ENCODE measurements around the gene MYO5A. TPM values are rescaled to one million over a fixed set of nuclear protein-coding genes. Genes with fewer than 3 reads are reported as not detected.

Gene MYO5A
- total and polyA plus RNA-seq, 9 donors: 3.8 to 26.5 (median 15.1) TPM

DNA sequence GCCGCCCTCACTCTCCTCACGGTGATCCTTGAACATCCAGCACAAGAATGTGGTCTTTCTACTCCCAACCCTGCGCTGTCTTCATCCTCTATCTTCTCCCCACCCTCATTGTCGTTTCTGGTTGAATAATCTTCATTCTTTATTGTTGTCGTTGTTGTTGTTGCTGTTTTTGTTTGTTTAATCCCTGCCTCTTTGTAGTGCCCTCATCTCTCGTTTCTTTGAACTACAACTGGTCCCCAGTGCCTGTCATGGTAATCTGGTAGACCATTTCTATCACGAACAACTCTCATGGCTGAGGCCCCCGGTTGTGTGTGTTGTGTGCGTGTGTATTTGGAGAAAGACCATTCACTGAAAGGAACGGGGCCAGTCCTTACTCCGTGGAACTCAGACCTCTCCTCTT lies 1.3 kb upstream of the MYO5A start:
- intact Hi-C loops (cut with DNase I): no loop called here
- DNase-seq: no peak
- no peak for TF ChIP-seq EP300 (IDR thresholded peaks at IDR 0.05)
- TF ChIP-seq POLR2A (IDR thresholded peaks at IDR 0.05): no peak
- TF ChIP-seq, protein P1, sequence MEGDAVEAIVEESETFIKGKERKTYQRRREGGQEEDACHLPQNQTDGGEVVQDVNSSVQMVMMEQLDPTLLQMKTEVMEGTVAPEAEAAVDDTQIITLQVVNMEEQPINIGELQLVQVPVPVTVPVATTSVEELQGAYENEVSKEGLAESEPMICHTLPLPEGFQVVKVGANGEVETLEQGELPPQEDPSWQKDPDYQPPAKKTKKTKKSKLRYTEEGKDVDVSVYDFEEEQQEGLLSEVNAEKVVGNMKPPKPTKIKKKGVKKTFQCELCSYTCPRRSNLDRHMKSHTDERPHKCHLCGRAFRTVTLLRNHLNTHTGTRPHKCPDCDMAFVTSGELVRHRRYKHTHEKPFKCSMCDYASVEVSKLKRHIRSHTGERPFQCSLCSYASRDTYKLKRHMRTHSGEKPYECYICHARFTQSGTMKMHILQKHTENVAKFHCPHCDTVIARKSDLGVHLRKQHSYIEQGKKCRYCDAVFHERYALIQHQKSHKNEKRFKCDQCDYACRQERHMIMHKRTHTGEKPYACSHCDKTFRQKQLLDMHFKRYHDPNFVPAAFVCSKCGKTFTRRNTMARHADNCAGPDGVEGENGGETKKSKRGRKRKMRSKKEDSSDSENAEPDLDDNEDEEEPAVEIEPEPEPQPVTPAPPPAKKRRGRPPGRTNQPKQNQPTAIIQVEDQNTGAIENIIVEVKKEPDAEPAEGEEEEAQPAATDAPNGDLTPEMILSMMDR (IDR thresholded peaks at IDR 0.05): no peak
- Histone ChIP-seq H3K4me3 (peak overlapping the region; percentile 61), H3K27me3 (no peaks in the 10 kb centered on the region), H3K27ac (no peak overlapping the region), H3K4me1 (ENCODE audit: insufficient read depth) (no peaks in the 10 kb centered on the region), H3K36me3 (no peaks in the 10 kb centered on the region), H3K9me3 (no peaks in the 10 kb centered on the region)
- WGBS, 3 donors: 27 to 34% (median 33%) methylated on average over 11 of the region's 11 CpGs

DNA sequence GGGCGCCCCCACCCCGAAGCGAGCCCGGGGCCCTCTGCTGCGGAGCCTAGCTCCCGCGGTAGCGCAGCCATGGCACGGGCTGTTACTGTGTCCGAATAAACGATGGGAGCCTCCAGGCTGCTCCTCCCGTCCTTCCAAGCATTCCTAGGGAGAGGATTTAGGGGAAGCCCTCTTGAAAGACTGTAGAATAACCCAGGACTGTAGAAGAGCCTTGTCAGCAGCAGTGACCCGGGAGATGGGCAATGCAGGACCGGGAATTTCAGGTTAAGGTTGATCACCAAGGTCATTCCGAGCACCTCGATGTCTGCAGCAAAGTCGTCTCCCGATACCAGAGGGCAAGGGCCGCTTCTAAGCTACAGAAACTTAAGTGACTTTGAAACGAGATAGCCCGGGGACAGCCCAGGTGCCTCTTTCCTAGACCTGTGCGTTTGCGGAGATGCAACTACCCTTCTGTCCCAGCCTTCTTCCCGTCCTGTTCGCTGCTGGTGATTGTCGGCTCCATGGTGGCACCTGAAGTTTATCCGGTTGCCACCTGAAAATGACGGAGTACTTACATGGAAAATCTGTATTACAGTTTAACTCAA lies 753 bp upstream of the MYO5A start:
- Histone ChIP-seq H3K9me3 (no peaks in the 10 kb centered on the region), H3K4me3 (peak overlapping the region; percentile 61), H3K36me3 (no peaks in the 10 kb centered on the region), H3K4me1 (ENCODE audit: insufficient read depth) (no peaks in the 10 kb centered on the region), H3K27me3 (no peaks in the 10 kb centered on the region), H3K27ac (peak overlapping the region; percentile 35 to 88)
- intact Hi-C loops (cut with DNase I): no loop called here
- no peak for DNase-seq
- TF ChIP-seq EP300 (IDR thresholded peaks at IDR 0.05) (no peak), POLR2A (IDR thresholded peaks at IDR 0.05) (no peak)
- TF ChIP-seq, protein P1 (IDR thresholded peaks at IDR 0.05): no peak
- whole genome bisulfite sequencing, 3 donors: 1 to 4% (median 3%) methylated on average over 24 to 28 of the region's 28 CpGs

- Histone ChIP-seq H3K36me3 (no peaks in the 10 kb centered on the region), H3K27ac (peak overlapping the region; percentile 35 to 88), H3K4me1 (ENCODE audit: insufficient read depth) (no peaks in the 10 kb centered on the region), H3K27me3 (no peaks in the 10 kb centered on the region), H3K9me3 (no peaks in the 10 kb centered on the region), H3K4me3 (peak overlapping the region; percentile 61)
- TF ChIP-seq EP300 (IDR thresholded peaks at IDR 0.05) (no peak), POLR2A (IDR thresholded peaks at IDR 0.05) (no peak)
- TF ChIP-seq, protein P1 (IDR thresholded peaks at IDR 0.05): no peak
- WGBS, 3 donors: 6 to 8% (median 7%) methylated on average over 32 of the region's 32 CpGs
- peak in 3 of 5 donors; percentile 28 to 33 (median 32) for DNase-seq
- intact Hi-C loops (cut with DNase I): no loop called here
Observed at GRCh38 chr15:52527911-52528563, 643 bp downstream of the MYO5A start.

DNA sequence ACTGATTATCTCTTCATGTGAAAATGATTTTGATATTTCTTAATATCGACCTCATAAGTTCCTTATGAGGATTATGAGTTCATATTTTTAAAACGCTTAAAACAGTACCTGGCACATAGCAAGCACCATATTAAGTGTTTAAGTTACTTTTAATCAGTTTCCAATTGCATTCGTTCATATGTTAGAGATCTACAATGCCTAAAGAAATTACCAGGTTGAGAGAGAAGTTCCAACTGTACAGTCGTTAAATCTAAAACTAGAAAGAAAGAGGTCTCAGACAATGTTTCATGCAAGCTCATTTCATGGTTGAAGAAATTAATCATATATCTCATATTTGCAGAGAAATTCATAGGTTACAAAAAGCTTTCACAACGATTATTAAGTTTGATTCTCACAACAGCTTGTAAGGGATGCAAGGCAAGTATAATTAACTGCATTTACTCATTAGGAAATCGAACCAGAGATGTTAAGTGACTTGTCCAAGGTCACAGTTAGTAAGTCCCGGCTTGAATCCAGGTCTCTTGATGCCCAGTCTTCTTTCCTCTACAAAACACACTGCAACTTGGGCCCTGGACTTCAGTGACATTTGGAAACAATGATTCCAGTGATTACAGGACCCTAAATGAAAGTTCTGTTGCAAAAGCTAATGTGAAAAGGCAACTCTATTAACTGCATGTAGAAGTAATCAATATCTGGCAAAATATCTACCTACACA lies 1.3 kb downstream of the MYO5A start:
- Histone ChIP-seq H3K4me3 (no peak overlapping the region), H3K27ac (no peak overlapping the region), H3K27me3 (no peaks in the 10 kb centered on the region), H3K36me3 (no peaks in the 10 kb centered on the region), H3K9me3 (no peaks in the 10 kb centered on the region), H3K4me1 (ENCODE audit: insufficient read depth) (no peaks in the 10 kb centered on the region)
- 80 to 84% (median 84%) methylated on average over 7 of the region's 7 CpGs for WGBS, 3 donors
- TF ChIP-seq, protein P1 (IDR thresholded peaks at IDR 0.05): no peak
- no peak for TF ChIP-seq EP300 (IDR thresholded peaks at IDR 0.05)
- no peak for TF ChIP-seq POLR2A (IDR thresholded peaks at IDR 0.05)
- intact Hi-C loops (cut with DNase I): no loop called here
- DNase-seq: no peak
